HL-60 (cell line): Measurements from ENCODE around the gene ZNF678.

Experiments
- GABPA ChIP-seq: IDR thresholded peaks from 2 replicates; pipeline ENCODE4 v1.6.1; 2012; ENCODE audit warnings: low read depth
- SPI1 ChIP-seq: IDR thresholded peaks from 2 replicates; pipeline ENCODE4 v1.6.1; 2012; ENCODE audit warnings: low read depth, mild to moderate bottlenecking, borderline replicate concordance
- TF ChIP-seq, protein P1 (sequence below): IDR thresholded peaks from one replicate; pipeline ENCODE4 v1.5.1; 2011; ENCODE audit warnings: low read length, control low read depth, inconsistent platforms; ENCODE audit not compliant: insufficient read depth
- TF ChIP-seq, protein P2 (sequence below): IDR thresholded peaks from 2 replicates; pipeline ENCODE4 v1.6.1; 2012; ENCODE audit warnings: low read depth; ENCODE audit not compliant: insufficient replicate concordance

DNA sequence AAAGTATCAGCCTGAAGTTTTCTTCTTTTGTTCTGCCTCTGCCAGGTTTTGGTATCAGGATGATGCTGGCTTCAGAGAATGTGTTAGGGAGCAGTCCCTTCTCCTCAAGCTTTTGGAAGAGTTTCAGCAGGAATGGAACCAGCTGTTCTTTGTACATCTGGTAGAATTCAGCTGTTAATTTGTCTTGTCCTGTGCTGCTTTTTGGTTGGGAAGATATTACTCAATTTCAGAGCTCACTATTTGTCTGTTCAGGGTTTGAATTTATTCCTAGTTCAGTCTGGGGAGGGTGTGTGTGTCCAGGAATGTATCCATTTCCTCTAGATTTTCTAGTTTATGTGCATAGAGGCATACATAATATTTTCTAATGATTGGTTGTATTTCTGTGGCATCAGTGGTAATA, 12.8 kb downstream of the ZNF678 start:
- TF ChIP-seq GABPA = no peak
- TF ChIP-seq SPI1 = no peak
- TF ChIP-seq, protein P1, sequence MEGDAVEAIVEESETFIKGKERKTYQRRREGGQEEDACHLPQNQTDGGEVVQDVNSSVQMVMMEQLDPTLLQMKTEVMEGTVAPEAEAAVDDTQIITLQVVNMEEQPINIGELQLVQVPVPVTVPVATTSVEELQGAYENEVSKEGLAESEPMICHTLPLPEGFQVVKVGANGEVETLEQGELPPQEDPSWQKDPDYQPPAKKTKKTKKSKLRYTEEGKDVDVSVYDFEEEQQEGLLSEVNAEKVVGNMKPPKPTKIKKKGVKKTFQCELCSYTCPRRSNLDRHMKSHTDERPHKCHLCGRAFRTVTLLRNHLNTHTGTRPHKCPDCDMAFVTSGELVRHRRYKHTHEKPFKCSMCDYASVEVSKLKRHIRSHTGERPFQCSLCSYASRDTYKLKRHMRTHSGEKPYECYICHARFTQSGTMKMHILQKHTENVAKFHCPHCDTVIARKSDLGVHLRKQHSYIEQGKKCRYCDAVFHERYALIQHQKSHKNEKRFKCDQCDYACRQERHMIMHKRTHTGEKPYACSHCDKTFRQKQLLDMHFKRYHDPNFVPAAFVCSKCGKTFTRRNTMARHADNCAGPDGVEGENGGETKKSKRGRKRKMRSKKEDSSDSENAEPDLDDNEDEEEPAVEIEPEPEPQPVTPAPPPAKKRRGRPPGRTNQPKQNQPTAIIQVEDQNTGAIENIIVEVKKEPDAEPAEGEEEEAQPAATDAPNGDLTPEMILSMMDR = no peak
- TF ChIP-seq, protein P2, sequence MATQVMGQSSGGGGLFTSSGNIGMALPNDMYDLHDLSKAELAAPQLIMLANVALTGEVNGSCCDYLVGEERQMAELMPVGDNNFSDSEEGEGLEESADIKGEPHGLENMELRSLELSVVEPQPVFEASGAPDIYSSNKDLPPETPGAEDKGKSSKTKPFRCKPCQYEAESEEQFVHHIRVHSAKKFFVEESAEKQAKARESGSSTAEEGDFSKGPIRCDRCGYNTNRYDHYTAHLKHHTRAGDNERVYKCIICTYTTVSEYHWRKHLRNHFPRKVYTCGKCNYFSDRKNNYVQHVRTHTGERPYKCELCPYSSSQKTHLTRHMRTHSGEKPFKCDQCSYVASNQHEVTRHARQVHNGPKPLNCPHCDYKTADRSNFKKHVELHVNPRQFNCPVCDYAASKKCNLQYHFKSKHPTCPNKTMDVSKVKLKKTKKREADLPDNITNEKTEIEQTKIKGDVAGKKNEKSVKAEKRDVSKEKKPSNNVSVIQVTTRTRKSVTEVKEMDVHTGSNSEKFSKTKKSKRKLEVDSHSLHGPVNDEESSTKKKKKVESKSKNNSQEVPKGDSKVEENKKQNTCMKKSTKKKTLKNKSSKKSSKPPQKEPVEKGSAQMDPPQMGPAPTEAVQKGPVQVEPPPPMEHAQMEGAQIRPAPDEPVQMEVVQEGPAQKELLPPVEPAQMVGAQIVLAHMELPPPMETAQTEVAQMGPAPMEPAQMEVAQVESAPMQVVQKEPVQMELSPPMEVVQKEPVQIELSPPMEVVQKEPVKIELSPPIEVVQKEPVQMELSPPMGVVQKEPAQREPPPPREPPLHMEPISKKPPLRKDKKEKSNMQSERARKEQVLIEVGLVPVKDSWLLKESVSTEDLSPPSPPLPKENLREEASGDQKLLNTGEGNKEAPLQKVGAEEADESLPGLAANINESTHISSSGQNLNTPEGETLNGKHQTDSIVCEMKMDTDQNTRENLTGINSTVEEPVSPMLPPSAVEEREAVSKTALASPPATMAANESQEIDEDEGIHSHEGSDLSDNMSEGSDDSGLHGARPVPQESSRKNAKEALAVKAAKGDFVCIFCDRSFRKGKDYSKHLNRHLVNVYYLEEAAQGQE = no peak
